ENCODE measurements around the gene DEFB108B.
"Not testable (repeated sequence)": the region's sequence is repeated elsewhere in the genome, so short reads cannot be mapped to it uniquely, and the experiment has no call there.

The DEFB108B gene

GRCh38 chr11:71821539-71821938 lies 11.5 kb upstream of the DEFB108B start:
- DNase-seq: not testable (repeated sequence)

GRCh38 chr11:71829247-71829646 lies 3.8 kb upstream of the DEFB108B start:
- not testable (repeated sequence) for DNase-seq

GRCh38 chr11:71829686-71830085 lies 3.3 kb upstream of the DEFB108B start:
- not testable (repeated sequence) for DNase-seq

- not testable (repeated sequence) for DNase-seq
These were observed 9.7 kb downstream of the DEFB108B start for GRCh38 chr11:71842720-71843119.

GRCh38 chr11:71843355-71843754 lies 10.4 kb downstream of the DEFB108B start:
- not testable (repeated sequence) for DNase-seq

- DNase-seq: no peak
These were observed 10.9 kb downstream of the DEFB108B start for GRCh38 chr11:71843858-71844257.

- DNase-seq: not testable (repeated sequence)
These were observed 20.9 kb downstream of the DEFB108B start for GRCh38 chr11:71853895-71854294.

GRCh38 chr11:71855880-71856279 lies 22.9 kb downstream of the DEFB108B start:
- DNase-seq: not testable (repeated sequence)

- DNase-seq: not testable (repeated sequence)
These were observed 27.8 kb downstream of the DEFB108B start for GRCh38 chr11:71860835-71861234.

- not testable (repeated sequence) for DNase-seq
These were observed 31.1 kb downstream of the DEFB108B start for GRCh38 chr11:71863978-71864627.

GRCh38 chr11:71867209-71867608 lies 34.2 kb downstream of the DEFB108B start:
- not testable (repeated sequence) for DNase-seq

GRCh38 chr11:71869931-71870330 lies 36.9 kb downstream of the DEFB108B start:
- not testable (repeated sequence) for DNase-seq

GRCh38 chr11:71870661-71871060 lies 37.7 kb downstream of the DEFB108B start:
- not testable (repeated sequence) for DNase-seq

- DNase-seq: not testable (repeated sequence)
These were observed 43.3 kb downstream of the DEFB108B start for GRCh38 chr11:71876262-71876661.

- DNase-seq: not testable (repeated sequence)
These were observed 45.1 kb downstream of the DEFB108B start, which contains the start of gene DEFB131B for GRCh38 chr11:71878059-71878458. Gene DEFB131B, plus strand, starts transcription at chr11:71878453. Its CDS starts 0 bp downstream, at chr11:71878453.

- not testable (repeated sequence) for DNase-seq
These were observed 52.8 kb downstream of the DEFB108B start for GRCh38 chr11:71885806-71886205.
